HG02852 (cell line): ENCODE results near the gene VARS1.
"Not testable (repeated sequence)": the region's sequence is repeated elsewhere in the genome, so short reads cannot be mapped to it uniquely, and the experiment has no call there.

Experiments
- ATAC-seq: cut with Tn5 transposase; IDR thresholded peaks from one replicate; pipeline ENCODE4 v1.9.1; 2021; ENCODE audit warnings: mild to moderate bottlenecking, moderate library complexity; ENCODE audit not compliant: unreplicated experiment

The VARS1 gene

GRCh38 chr6:31794866-31795615 is 511 bp downstream of the VARS1 start:
- ATAC-seq: no peak

GRCh38 chr6:31794294-31794865 is 1.2 kb downstream of the VARS1 start:
- ATAC-seq: no peak

- ATAC-seq: not testable (repeated sequence)
Observed at GRCh38 chr6:31793927-31794245, 1.7 kb downstream of the VARS1 start.

DNA sequence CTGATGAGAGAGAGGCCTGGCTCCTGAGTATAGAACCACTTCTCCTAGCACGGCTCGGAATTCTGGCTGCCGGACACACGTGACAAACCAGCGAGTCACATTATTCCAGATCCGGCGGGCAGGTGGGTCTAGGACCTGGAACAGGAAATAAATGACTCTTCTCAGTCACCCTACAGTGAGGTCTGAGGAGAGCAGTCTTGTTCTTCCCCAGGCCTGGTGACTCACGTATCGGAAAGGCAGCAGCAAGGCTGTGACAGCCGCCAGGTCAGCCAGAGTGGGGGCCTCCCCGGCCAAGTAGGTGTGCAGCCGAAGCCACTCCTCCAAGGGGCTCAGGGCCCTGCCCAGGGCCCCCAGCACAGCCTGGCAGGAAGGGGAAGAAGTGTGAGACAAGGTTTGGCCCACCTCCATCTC is 2.8 kb downstream of the VARS1 start:
- no peak for ATAC-seq

DNA sequence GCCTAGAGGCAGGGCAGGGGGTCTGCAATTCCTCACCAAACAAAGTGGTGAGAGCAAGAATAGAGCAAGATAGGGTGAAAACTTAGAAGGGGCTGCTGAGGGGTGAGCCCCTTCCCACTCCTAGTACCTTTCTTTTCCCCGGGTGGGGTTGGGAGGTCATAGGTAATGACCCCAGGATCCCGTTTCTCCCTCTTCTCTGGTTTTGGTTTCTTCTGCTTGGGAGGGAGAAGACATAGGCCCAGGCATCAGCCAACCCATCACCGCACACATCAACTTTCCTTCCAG is 3.5 kb downstream of the VARS1 start:
- no peak for ATAC-seq

- ATAC-seq: no peak
Observed at GRCh38 chr6:31791324-31792089, 4.0 kb downstream of the VARS1 start.

GRCh38 chr6:31785475-31785874 is 10.1 kb downstream of the VARS1 start:
- ATAC-seq: no peak

DNA sequence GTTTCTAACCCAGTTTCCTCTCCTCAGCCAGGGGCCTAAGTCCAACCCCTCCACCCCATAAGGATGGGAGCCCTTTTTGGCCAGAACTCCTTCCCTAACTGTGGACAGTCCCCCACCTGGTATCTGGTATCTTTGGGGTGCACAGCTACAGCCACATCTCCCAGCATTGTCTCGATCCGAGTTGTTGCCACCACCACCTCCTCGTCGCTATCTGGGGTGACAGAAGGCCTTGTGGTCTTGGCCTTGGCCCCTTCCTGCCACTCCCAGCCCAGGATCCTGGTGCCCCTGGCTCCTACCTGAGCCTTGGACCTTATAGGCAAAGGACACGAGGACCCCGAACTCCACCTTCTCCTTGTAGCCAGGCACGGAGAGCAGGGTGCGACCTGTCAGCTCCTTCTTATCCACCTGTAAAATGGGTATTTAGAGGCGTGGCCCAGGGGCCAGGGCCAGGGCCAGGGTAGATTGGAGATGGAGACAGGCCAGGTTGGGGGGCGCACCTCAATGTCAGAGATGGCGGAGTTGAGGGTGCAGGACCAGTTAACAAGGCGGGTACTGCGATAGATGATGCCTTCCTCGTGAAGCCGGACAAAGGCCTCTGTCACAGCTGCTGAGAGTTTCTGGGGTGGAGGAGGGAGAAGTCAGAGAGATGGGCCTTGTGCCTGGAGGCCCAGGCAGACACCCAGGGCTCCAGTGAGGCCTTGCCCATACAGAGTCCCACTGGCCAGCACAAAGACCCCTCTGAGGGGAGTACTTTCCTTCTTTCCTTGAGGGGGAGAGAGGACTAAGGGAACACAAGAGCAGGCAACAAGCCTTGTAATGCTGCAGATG is 11.2 kb downstream of the VARS1 start:
- no peak for ATAC-seq

GRCh38 chr6:31782126-31782855 is 13.3 kb downstream of the VARS1 start:
- ATAC-seq: no peak

DNA sequence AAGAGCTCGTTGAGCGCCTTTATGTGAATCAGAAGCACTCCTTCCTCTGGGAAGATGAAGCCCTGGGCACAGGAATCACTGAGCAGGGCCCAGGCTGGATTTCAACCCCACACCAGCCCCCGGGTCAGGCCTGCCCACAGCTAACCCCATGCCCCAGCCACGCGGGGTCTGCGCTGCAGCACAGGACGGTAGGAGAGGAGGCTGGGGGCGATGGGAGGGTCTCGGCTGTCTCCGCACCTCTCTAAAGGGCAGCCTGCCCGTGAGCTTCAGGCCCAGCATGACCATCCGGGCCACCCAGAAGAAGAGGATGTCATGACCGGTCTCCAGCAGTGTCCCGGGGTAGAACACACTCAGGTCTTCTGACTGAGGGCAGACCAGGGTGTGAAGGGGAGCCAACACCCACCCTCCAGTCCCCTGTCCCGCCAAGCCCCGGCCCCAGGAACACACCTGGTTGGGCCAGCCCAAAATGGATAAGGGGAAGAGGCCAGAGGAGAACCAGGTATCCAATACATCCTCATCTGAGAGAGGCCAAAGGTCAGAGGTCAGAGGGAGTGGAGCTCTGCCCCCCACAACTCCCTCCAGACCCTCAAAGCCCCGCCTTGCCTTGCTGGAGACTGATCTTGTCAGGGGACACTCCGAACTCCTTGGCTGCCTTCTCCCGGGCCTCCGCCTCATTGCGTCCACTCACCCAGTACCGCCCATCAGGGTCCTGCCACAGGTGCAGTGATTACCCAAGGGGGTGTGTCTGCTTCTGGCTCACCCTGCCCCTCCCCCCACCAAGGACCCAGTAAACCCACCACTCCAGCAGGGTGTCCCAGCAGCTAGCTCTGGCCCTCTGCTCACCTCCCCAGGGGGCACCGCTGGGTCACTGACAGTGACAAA is 14.1 kb downstream of the VARS1 start:
- no peak for ATAC-seq

DNA sequence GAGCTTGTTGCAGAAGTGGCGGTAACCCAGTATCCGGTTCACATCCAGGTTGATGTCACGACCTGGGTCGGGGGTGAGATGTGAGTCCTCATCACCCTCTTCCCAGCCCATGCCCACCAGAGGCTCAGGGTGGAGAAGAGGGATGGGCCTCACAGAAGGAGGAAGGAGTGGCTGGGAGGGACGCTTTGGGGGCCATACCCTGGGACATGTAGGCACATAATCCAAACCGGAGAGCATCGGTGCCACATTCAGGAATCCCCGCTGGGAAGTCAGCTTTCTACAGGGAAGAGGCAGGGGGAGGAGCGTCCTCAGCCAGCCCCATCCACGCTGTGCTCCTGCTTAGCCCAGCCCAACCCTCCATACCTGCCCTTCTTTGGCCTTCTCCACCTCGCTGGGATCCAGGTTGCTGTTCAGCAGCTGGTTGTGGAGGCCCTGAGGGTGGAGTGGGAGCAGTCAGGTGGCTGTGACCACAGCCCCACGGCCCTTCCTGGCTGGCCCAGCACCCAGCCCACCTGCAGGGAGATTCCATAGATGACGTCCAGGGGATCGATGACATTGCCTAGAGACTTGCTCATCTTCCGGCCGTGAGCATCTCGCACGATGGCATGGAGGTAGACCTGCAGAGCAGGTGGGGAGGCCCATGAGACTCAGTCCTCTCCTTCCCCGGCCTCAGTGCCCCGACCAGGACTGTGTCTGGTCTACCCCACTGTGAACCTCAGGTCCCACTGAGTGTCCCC is 14.9 kb downstream of the VARS1 start:
- ATAC-seq: no peak

- no peak for ATAC-seq
Observed at GRCh38 chr6:31779908-31780307, 15.6 kb downstream of the VARS1 start.

GRCh38 chr6:31778999-31779885 is 16.3 kb downstream of the VARS1 start:
- ATAC-seq: no peak

- ATAC-seq: no peak
Observed at GRCh38 chr6:31778193-31778592, 17.4 kb downstream of the VARS1 start.

DNA sequence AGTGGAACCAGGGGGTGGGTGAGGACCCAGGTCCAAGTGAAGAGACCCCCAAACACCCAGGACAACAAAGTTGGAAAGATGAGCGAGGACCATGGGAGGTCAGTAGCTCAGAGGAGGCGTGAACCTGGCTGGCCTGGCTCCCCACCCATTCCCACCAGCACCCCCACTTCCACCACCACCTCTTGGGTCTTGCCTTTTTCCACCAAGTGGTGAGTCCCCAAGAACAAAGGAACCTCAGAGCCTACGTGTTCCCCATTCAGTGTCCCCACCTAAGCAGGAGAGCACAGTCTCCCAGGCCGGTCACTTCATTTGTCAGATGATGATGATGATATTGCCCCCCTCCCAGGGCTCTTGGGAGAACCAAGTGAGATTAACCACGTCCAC is 17.9 kb downstream of the VARS1 start:
- ATAC-seq: no peak

DNA sequence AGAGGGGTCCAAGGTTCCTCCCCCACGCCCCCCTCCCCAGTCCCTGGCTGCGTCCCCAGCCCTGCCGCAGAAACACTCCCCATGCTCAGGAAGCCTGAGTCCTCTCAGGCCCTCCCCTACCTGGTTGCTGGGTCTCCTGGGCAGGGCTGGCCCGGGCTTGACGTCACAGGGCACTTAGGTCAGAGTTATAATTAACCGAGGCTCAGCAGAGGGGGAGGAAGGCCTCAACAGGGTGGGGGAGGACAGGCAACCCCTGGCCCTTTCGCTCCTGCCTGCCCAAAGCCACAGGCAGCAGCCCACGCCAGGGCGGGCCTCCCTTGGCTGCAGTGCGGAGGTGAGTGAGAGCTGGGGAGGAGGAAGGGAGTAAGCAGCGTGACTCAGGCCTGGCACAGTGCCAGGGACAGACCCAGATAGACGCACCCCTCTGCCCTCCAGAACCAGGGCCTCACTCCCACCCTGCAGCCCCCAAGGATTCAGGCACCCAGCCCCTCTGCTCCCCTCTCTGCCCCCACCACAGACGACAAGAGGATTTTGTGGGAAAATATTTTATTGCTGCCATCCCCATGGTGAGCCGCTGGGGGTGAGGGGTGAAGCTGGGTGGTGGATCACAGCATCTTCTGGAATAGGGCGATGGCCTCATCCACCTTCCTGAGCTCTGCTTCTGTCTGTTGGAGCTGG is 18.4 kb downstream of the VARS1 start, which contains the start of gene VWA7:
Gene VWA7, minus strand, starts transcription at position 340 of the 678 bp plus-strand sequence. CDS start 549 bp downstream, outside the sequence.
- peak; percentile 65 for ATAC-seq

DNA sequence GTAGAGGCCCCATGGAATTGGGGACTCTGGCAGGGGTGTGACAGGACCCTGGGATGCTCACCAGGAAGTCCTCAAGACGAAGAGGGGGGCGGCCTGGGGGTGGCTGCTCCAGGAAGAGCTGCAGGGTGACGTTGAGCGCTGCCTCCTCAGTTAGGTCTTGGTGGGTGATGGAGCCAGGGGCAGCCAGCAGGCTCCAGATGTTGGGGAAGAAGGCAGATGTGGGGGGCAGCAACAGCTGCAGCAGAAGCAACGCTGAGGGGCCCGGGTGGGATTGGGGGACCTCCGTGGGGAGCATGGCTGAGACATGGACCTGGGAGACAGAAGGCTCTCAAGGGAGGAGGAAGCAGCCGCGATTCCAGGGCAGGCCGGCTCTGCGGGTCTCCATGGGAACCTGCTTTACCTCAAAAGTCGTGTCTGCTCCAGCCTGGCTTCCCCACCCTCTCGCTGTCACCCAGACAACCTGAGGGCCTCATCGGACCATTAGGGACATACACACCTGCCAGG is 19.0 kb downstream of the VARS1 start:
- no peak for ATAC-seq
